ENCODE measurements around the gene COX6A1. TPM values are rescaled to one million over a fixed set of nuclear protein-coding genes. Genes with fewer than 3 reads are reported as not detected.
A peak's percentile ranks its signal among the peaks of the same experiment; 100 is the strongest.

COX6A1 gene
- total RNA-seq, 6 experiments from 2014 or later: 229 to 625 (median 292) TPM

GRCh38 chr12:120462099-120462640 is 24.3 kb downstream of the COX6A1 start:
- WGBS (ENCODE audit: insufficient coverage, low coverage, low lambda C conversion rate, missing lambda C conversion rate): 68% methylated on average over 3 of the region's 3 CpGs
- DNase-seq: no peak

GRCh38 chr12:120463712-120464111 is 25.8 kb downstream of the COX6A1 start:
- peaks cover 0 to 19% (median 0%) of the 10 kb centered on the region in 4 donors for H3K4me1 ChIP-seq
- intact Hi-C loops (cut with DNase I): no loop called here
- no peaks in the 10 kb centered on the region for H3K9me3 ChIP-seq
- 83% methylated on average over 4 of the region's 5 CpGs for WGBS (ENCODE audit: insufficient coverage, low coverage, low lambda C conversion rate, missing lambda C conversion rate)
- H3K27ac ChIP-seq: no peak overlapping the region
- TF ChIP-seq CTCF (IDR thresholded peaks at IDR 0.05): no peak
- H3K27me3 ChIP-seq: no peaks in the 10 kb centered on the region
- DNase-seq: peak in 1 of 3 donors; percentile 1
- no peak overlapping the region for H3K4me3 ChIP-seq
- ATAC-seq: no peak
- peaks cover 14 to 66% (median 42%) of the 10 kb centered on the region in 4 donors for H3K36me3 ChIP-seq

More at GRCh38 chr12:120462099-120462640, 24.3 kb downstream of the COX6A1 start:
- TF ChIP-seq POLR2A (IDR thresholded peaks at IDR 0.05): no peak
- TF ChIP-seq CTCF (IDR thresholded peaks at IDR 0.05): no peak
- no peak overlapping the region for H3K27ac ChIP-seq
- peaks cover 14 to 82% (median 49%) of the 10 kb centered on the region in 4 donors for H3K36me3 ChIP-seq
- no peaks in the 10 kb centered on the region for H3K27me3 ChIP-seq
- ATAC-seq: no peak
- H3K4me1 ChIP-seq: peaks cover 0 to 7% (median 0%) of the 10 kb centered on the region in 4 donors
- intact Hi-C loops (cut with DNase I): no loop called here
- no peak overlapping the region for H3K4me3 ChIP-seq
- no peaks in the 10 kb centered on the region for H3K9me3 ChIP-seq

- no peaks in the 10 kb centered on the region for H3K9me3 ChIP-seq
- no peak overlapping the region for H3K27ac ChIP-seq
- 33% methylated on average over 5 of the region's 5 CpGs for WGBS (ENCODE audit: insufficient coverage, low coverage, low lambda C conversion rate, missing lambda C conversion rate)
- intact Hi-C loops (cut with DNase I): no loop called here
- H3K4me3 ChIP-seq: no peak overlapping the region
- peaks cover 0 to 26% (median 0%) of the 10 kb centered on the region in 4 donors for H3K4me1 ChIP-seq
- TF ChIP-seq CTCF (IDR thresholded peaks at IDR 0.05) (no peak), POLR2A (IDR thresholded peaks at IDR 0.05) (no peak)
- H3K36me3 ChIP-seq: peaks cover 14 to 47% (median 31%) of the 10 kb centered on the region in 4 donors
- ATAC-seq (no peak), DNase-seq (no peak)
- no peaks in the 10 kb centered on the region for H3K27me3 ChIP-seq
Observed at GRCh38 chr12:120465756-120466155, 27.8 kb downstream of the COX6A1 start.

- 57% methylated on average over 7 of the region's 8 CpGs for WGBS (ENCODE audit: insufficient coverage, low coverage, low lambda C conversion rate, missing lambda C conversion rate)
Observed at GRCh38 chr12:120466560-120467315, 28.8 kb downstream of the COX6A1 start.

More at GRCh38 chr12:120466560-120467315, 28.8 kb downstream of the COX6A1 start:
- Histone ChIP-seq H3K27me3 (no peaks in the 10 kb centered on the region), H3K27ac (no peak overlapping the region), H3K9me3 (no peaks in the 10 kb centered on the region), H3K36me3 (peaks cover 14 to 38% (median 27%) of the 10 kb centered on the region in 4 donors), H3K4me1 (peaks cover 0 to 32% (median 0%) of the 10 kb centered on the region in 4 donors), H3K4me3 (no peak overlapping the region)
- peak in 2 of 3 donors; percentile 31 to 51 for DNase-seq
- intact Hi-C loops (cut with DNase I): no loop called here
- peak in 3 of 4 donors; percentile 17 to 25 (median 18) for ATAC-seq
- TF ChIP-seq POLR2A (IDR thresholded peaks at IDR 0.05): no peak
- peak; percentile 42 to 59 (median 50) for TF ChIP-seq CTCF (IDR thresholded peaks at IDR 0.05)
